CD14-positive monocyte (primary cell): ENCODE measurements around the gene ARID1B. TPM values are rescaled to one million over a fixed set of nuclear protein-coding genes. Genes with fewer than 3 reads are reported as not detected.

Experiments
- DNase-seq, 3 donors: peaks; one replicate each; pipeline ENCODE4 v3.0.0-alpha.2; 2011 to 2022
- H2AFZ ChIP-seq: 2 replicates; pipeline ENCODE4 v1.6.0; 2012; ENCODE audit warnings: mild to moderate bottlenecking, low read depth, low read length, inconsistent platforms; ENCODE audit not compliant: insufficient read depth, poor library complexity, severe bottlenecking
- H3K27ac ChIP-seq, 2 donors: 1 replicate in 1 of 2; 2 replicates in 1 of 2; pipeline ENCODE4 v1.5.1; 2012 to 2013; ENCODE audit warnings: low read length in 2 of 2, control low read depth in 1 of 2, inconsistent platforms in 1 of 2, low read depth in 1 of 2, mild to moderate bottlenecking in 1 of 2
- H3K27me3 ChIP-seq, 2 donors: one replicate each; pipeline versions ENCODE4 v1.6.0 to v1.6.1; 2011 to 2013; ENCODE audit warnings: low read length in 2 of 2; ENCODE audit not compliant: control insufficient read depth in 2 of 2, insufficient read depth in 2 of 2
- H3K36me3 ChIP-seq, 2 donors: replicated peaks in 1 of 2; 1 replicate in 1 of 2; 2 replicates in 1 of 2; pipeline versions ENCODE4 v1.5.1 to v1.6.1; 2012 to 2013; ENCODE audit warnings: low read length in 2 of 2, control low read depth in 1 of 2, inconsistent platforms in 1 of 2, mild to moderate bottlenecking in 1 of 2; ENCODE audit not compliant: insufficient read depth in 2 of 2, control insufficient read depth in 1 of 2
- H3K4me1 ChIP-seq, 2 donors: 1 replicate in 1 of 2; 2 replicates in 1 of 2; pipeline versions ENCODE4 v1.5.1 to v1.6.1; 2012 to 2013; ENCODE audit warnings: low read length in 2 of 2, control low read depth in 1 of 2, inconsistent platforms in 1 of 2, mild to moderate bottlenecking in 1 of 2, moderate library complexity in 1 of 2; ENCODE audit not compliant: insufficient read depth in 2 of 2, control insufficient read depth in 1 of 2
- H3K4me2 ChIP-seq: replicated peaks from 2 replicates; pipeline ENCODE3; 2012; ENCODE audit warnings: low read length, moderate library complexity, mild to moderate bottlenecking; ENCODE audit not compliant: poor library complexity, severe bottlenecking; ENCODE audit errors: extremely low read depth
- H3K4me3 ChIP-seq, 3 experiments: fragments of 200-600 bp in 1 of 3; sonication (generic) in 1 of 3; replicated peaks in 1 of 3; 1 replicate in 2 of 3; 2 replicates in 1 of 3; pipeline ENCODE4 v1.5.1; 2011 to 2013; ENCODE audit warnings: low read length in 3 of 3, mild to moderate bottlenecking in 3 of 3, control low read depth in 2 of 3, low read depth in 2 of 3, inconsistent platforms in 1 of 3, moderate library complexity in 1 of 3
- H3K79me2 ChIP-seq: 2 replicates; pipeline ENCODE4 v1.6.0; 2012; ENCODE audit warnings: mild to moderate bottlenecking, control low read depth, inconsistent platforms, low read length, moderate library complexity; ENCODE audit not compliant: insufficient read depth
- H3K9ac ChIP-seq: 2 replicates; pipeline ENCODE4 v1.6.0; 2017; ENCODE audit warnings: low read length, mild to moderate bottlenecking; ENCODE audit not compliant: insufficient read depth, poor library complexity, severe bottlenecking
- H3K9me3 ChIP-seq, 2 donors: replicated peaks in 1 of 2; 1 replicate in 1 of 2; 2 replicates in 1 of 2; pipeline versions ENCODE4 v1.5.1 to v1.6.1; 2012 to 2013; ENCODE audit warnings: low read length in 2 of 2, control low read depth in 1 of 2; ENCODE audit not compliant: control insufficient read depth in 1 of 2, insufficient read depth in 1 of 2
- H4K20me1 ChIP-seq: 2 replicates; pipeline ENCODE4 v1.6.0; 2012; ENCODE audit warnings: mild to moderate bottlenecking, low read length, control low read depth, moderate library complexity; ENCODE audit not compliant: insufficient read depth
- H3K27ac Mint-ChIP-seq, 7 donors: one replicate each; pipeline ENCODE4 v1.8.0; 2020; ENCODE audit warnings: mild to moderate bottlenecking in 7 of 7, mixed read lengths in 7 of 7, moderate library complexity in 6 of 7, inconsistent platforms in 2 of 7
- H3K27me3 Mint-ChIP-seq, 3 donors: one replicate each; pipeline ENCODE4 v1.8.0; 2021 to 2022; ENCODE audit warnings: low read depth in 3 of 3, mild to moderate bottlenecking in 3 of 3, mixed read lengths in 3 of 3, moderate library complexity in 3 of 3, inconsistent platforms in 1 of 3
- H3K36me3 Mint-ChIP-seq, 2 donors: one replicate each; pipeline ENCODE4 v1.8.0; 2020; ENCODE audit warnings: mixed read lengths in 2 of 2, inconsistent platforms in 1 of 2, mild to moderate bottlenecking in 1 of 2
- H3K4me1 Mint-ChIP-seq: one replicate; pipeline ENCODE4 v1.8.0; 2020; ENCODE audit warnings: mild to moderate bottlenecking, mixed read lengths
- H3K4me3 Mint-ChIP-seq, 2 donors: one replicate each; pipeline ENCODE4 v1.8.0; 2020; ENCODE audit warnings: mild to moderate bottlenecking in 2 of 2, mixed read lengths in 2 of 2, moderate library complexity in 1 of 2
- H3K9me3 Mint-ChIP-seq, 7 donors: one replicate each; pipeline ENCODE4 v1.8.0; 2020 to 2022; ENCODE audit warnings: mixed read lengths in 7 of 7, mild to moderate bottlenecking in 6 of 7, moderate library complexity in 6 of 7, inconsistent platforms in 2 of 7
- CTCF ChIP-seq: fragments of 200-600 bp; IDR thresholded peaks from one replicate; pipeline ENCODE4 v1.8.0; 2022; ENCODE audit warnings: antibody characterized with exemption, mild to moderate bottlenecking
- WGBS: methylation state at CpG from one replicate; pipeline ENCODE4 v1.1.5; 2013; ENCODE audit warnings: missing lambda C conversion rate; ENCODE audit not compliant: insufficient coverage; 5-methylcytosine and 5-hydroxymethylcytosine counted together
- intact Hi-C, 2 donors: fragments of 100-400 bp; cut with micrococcal nuclease; formaldehyde crosslinking; loops; one replicate each; pipeline versions ENCODE4 v1.15.0 to v1.15.1; 2023
- polyA plus RNA-seq, 3 donors: library from polyadenylated mRNA; depleted of rRNA in 1 of 3; unstranded in 2 of 3; stranded (reverse) in 1 of 3; fragments of 300-500 nt in 2 of 3; fragments of >200 nt in 1 of 3; fragmentation: Illumina TruSeq in 2 of 3; gene quantifications; 1 replicate in 2 of 3; 2 replicates in 1 of 3; pipeline ENCODE4 v1.2.3, GENCODE V29; 2012 to 2021

Gene ARID1B
- polyA plus RNA-seq, 3 donors = 3.2 to 22.1 (median 3.8) TPM

- Histone ChIP-seq H3K4me3 (no peak overlapping the region), H3K4me2 (no peak overlapping the region), H3K4me1 (no peaks in the 10 kb centered on the region), H3K9me3 (no peaks in the 10 kb centered on the region), H3K36me3 (no peaks in the 10 kb centered on the region), H4K20me1 (no peaks in the 10 kb centered on the region), H3K27me3 (no peaks in the 10 kb centered on the region), H3K79me2 (no peaks in the 10 kb centered on the region), H3K27ac (no peak overlapping the region), H2AFZ (no peak overlapping the region), H3K9ac (no peak overlapping the region)
- Mint-ChIP-seq H3K27ac (no peak overlapping the region), H3K4me1 (no peaks in the 10 kb centered on the region), H3K4me3 (no peak overlapping the region), H3K36me3 (peaks cover 9 to 13% of the 10 kb centered on the region in 2 donors), H3K9me3 (peaks cover 0 to 2% (median 0%) of the 10 kb centered on the region in 7 donors), H3K27me3 (peaks cover 1 to 5% (median 2%) of the 10 kb centered on the region in 3 donors)
- no peak for DNase-seq
- intact Hi-C loops = no loop called here
- WGBS = 100% methylated on average over 3 of the region's 9 CpGs
- no peak for TF ChIP-seq CTCF
Observed at GRCh38 chr6:157213426-157213825, 436.2 kb downstream of the ARID1B start.

DNA sequence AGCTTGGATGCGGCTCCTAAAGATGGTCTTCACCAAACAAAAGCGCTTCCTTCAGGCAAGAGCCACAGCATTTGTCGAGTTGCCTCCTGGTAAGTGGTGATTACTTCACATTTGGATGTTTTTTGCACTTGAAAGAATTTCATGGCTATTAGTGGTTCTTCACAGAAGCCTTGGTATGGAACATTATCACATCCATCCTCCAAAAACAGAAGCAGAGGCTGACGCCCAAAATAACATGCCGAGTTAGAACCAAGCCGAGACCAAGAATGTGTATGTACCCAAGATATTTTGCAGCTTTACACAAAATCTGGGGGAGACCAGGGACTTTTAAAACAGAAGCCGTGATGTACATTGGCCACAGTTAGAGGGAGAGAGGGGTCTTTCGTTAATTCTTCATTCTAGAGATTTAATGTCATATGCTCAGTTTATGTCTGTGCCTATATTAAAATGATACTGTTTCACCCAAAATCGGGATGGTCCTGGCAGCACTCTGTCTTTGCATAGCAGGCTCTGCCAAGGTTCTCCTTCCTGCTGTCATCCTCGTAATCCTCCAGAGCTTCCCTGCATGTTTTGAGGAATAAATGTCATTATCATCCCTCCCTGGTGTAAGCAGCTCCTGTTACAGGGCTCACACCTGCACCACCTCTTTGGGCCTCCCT, 436.9 kb downstream of the ARID1B start:
- H3K4me1 Mint-ChIP-seq = no peaks in the 10 kb centered on the region
- Histone ChIP-seq H3K27me3 (no peaks in the 10 kb centered on the region), H3K4me1 (no peaks in the 10 kb centered on the region), H3K27ac (no peak overlapping the region), H3K9ac (no peak overlapping the region), H2AFZ (no peak overlapping the region), H3K4me3 (no peak overlapping the region), H3K79me2 (no peaks in the 10 kb centered on the region), H4K20me1 (no peaks in the 10 kb centered on the region), H3K4me2 (no peak overlapping the region), H3K9me3 (no peaks in the 10 kb centered on the region), H3K36me3 (no peaks in the 10 kb centered on the region)
- intact Hi-C loops = no loop called here
- peak overlapping the region in 1 of 7 donors; percentile 0 for H3K27ac Mint-ChIP-seq
- WGBS = 100% methylated on average over 2 of the region's 10 CpGs
- H3K36me3 Mint-ChIP-seq = peaks cover 4 to 11% of the 10 kb centered on the region in 2 donors
- H3K27me3 Mint-ChIP-seq = peaks cover 1 to 5% (median 2%) of the 10 kb centered on the region in 3 donors
- H3K4me3 Mint-ChIP-seq = no peak overlapping the region
- no peak for TF ChIP-seq CTCF
- peaks cover 0 to 2% (median 0%) of the 10 kb centered on the region in 7 donors for H3K9me3 Mint-ChIP-seq
- DNase-seq = no peak
